T-cell (primary cell): ENCODE results near the gene COX11. TPM values are rescaled to one million over a fixed set of nuclear protein-coding genes. Genes with fewer than 3 reads are reported as not detected.

Experiments
- ATAC-seq, 4 experiments: fragments of 200-7000 bp in 3 of 4; fragments of 150-1000 bp in 1 of 4; cut with Tn5 transposase; replicated peaks in 1 of 4; 1 replicate in 3 of 4; 2 replicates in 1 of 4; pipeline ENCODE4 v1.10.0; 2021; ENCODE audit warnings: moderate library complexity in 3 of 4, mild to moderate bottlenecking in 2 of 4, moderate number of reproducible peaks in 1 of 4
- CTCF ChIA-PET, 2 donors: fragments of 300-600 bp; sonication (Branson Sonifier 250); formaldehyde crosslinking; loops; one replicate each; lab custom pipeline; 2022; ENCODE audit warnings: antibody characterized with exemption in 2 of 2; lab: Charles Lee
- POLR2A ChIA-PET, 2 donors: fragments of 300-600 bp; sonication (Branson Sonifier 250); formaldehyde crosslinking; loops; one replicate each; lab custom pipeline; 2022; ENCODE audit warnings: antibody characterized with exemption in 2 of 2; lab: Charles Lee
- DNase-seq, 35 experiments: peaks; one replicate each; pipeline versions ENCODE4 v3.0.0 to v3.0.0-alpha.2; 2013 to 2023
- H3K27ac ChIP-seq: one replicate; pipeline ENCODE4 v1.5.1; 2013; ENCODE audit warnings: low read length
- H3K27me3 ChIP-seq, 2 experiments: replicated peaks in 1 of 2; 1 replicate in 1 of 2; 2 replicates in 1 of 2; pipeline versions ENCODE4 v1.6.1 to v1.7.0; 2013; ENCODE audit warnings: low read length in 1 of 2, mixed read lengths in 1 of 2; ENCODE audit not compliant: control insufficient read depth in 2 of 2, insufficient read depth in 2 of 2; ENCODE audit errors: extremely low read depth in 1 of 2
- H3K36me3 ChIP-seq, 2 donors: 1 replicate in 1 of 2; 2 replicates in 1 of 2; pipeline versions ENCODE4 v1.6.1 to v1.7.0; 2013; ENCODE audit warnings: low read length in 1 of 2; ENCODE audit not compliant: control insufficient read depth in 2 of 2, insufficient read depth in 1 of 2; ENCODE audit errors: extremely low read depth in 1 of 2
- H3K4me1 ChIP-seq, 2 experiments: 1 replicate in 1 of 2; 2 replicates in 1 of 2; pipeline versions ENCODE4 v1.6.1 to v1.7.0; 2013; ENCODE audit warnings: low read length in 2 of 2, mixed read lengths in 1 of 2; ENCODE audit not compliant: insufficient read depth in 2 of 2, control insufficient read depth in 1 of 2; ENCODE audit errors: extremely low read depth in 1 of 2
- H3K4me3 ChIP-seq, 2 donors: 1 replicate in 1 of 2; 2 replicates in 1 of 2; pipeline versions ENCODE4 v1.5.1 to v1.7.0; 2013; ENCODE audit warnings: mild to moderate bottlenecking in 2 of 2, low read length in 1 of 2, moderate library complexity in 1 of 2; ENCODE audit not compliant: control insufficient read depth in 1 of 2; ENCODE audit errors: extremely low read depth in 1 of 2
- H3K9me3 ChIP-seq: 2 replicates; pipeline ENCODE4 v1.7.0; 2013
- H3K27ac Mint-ChIP-seq, 2 donors: one replicate each; pipeline ENCODE4 v1.8.0; 2020 to 2021; ENCODE audit warnings: mild to moderate bottlenecking in 2 of 2, mixed read lengths in 2 of 2
- H3K27me3 Mint-ChIP-seq, 2 donors: one replicate each; pipeline ENCODE4 v1.8.0; 2021 to 2022; ENCODE audit warnings: mixed read lengths in 2 of 2
- H3K36me3 Mint-ChIP-seq: one replicate; pipeline ENCODE4 v1.8.0; 2021; ENCODE audit warnings: mixed read lengths
- H3K4me1 Mint-ChIP-seq, 3 donors: one replicate each; pipeline ENCODE4 v1.8.0; 2020 to 2022; ENCODE audit warnings: mixed read lengths in 3 of 3, mild to moderate bottlenecking in 1 of 3
- H3K4me3 Mint-ChIP-seq, 3 donors: one replicate each; pipeline ENCODE4 v1.8.0; 2020 to 2022; ENCODE audit warnings: mild to moderate bottlenecking in 3 of 3, mixed read lengths in 3 of 3, moderate library complexity in 3 of 3
- H3K9me3 Mint-ChIP-seq, 3 donors: one replicate each; pipeline ENCODE4 v1.8.0; 2020 to 2022; ENCODE audit warnings: mixed read lengths in 3 of 3
- WGBS: methylation state at CpG from one replicate; pipeline ENCODE4 v1.1.5; 2013; ENCODE audit warnings: missing lambda C conversion rate; ENCODE audit not compliant: insufficient coverage; 5-methylcytosine and 5-hydroxymethylcytosine counted together
- total RNA-seq, 35 experiments: library from RNA in 6 of 35; stranded (reverse) in 6 of 35; fragments of 120-200 nt in 1 of 35; gene quantifications; one replicate each; pipeline versions ENCODE4 v1.2.1 to v1.2.4 and lab custom pipeline; 2013 to 2026

COX11 gene
- total RNA-seq, 5 donors from 2014 or later (not counting 1 experiment from before 2014, with no cell fraction given) = 37.6 to 74.1 (median 56.0) TPM

- H3K36me3 ChIP-seq = peaks cover 0 to 3% of the 10 kb centered on the region in 2 donors
- peaks cover 0 to 7% of the 10 kb centered on the region in 2 donors for H3K27me3 Mint-ChIP-seq
- no peaks in the 10 kb centered on the region for H3K9me3 Mint-ChIP-seq
- no peak overlapping the region for H3K4me3 Mint-ChIP-seq
- no peak overlapping the region for H3K27ac Mint-ChIP-seq
- WGBS = no CpG with 5 or more reads among the region's 4 CpGs
- H3K4me3 ChIP-seq = no peak overlapping the region
- ATAC-seq (no peak), DNase-seq (no peak)
- H3K36me3 Mint-ChIP-seq = peaks cover 6% of the 10 kb centered on the region
- no peaks in the 10 kb centered on the region for H3K4me1 Mint-ChIP-seq
- no peaks in the 10 kb centered on the region for H3K9me3 ChIP-seq
- H3K27ac ChIP-seq = no peak overlapping the region
- CTCF ChIA-PET = no interaction called here
- no peaks in the 10 kb centered on the region for H3K4me1 ChIP-seq
- POLR2A ChIA-PET = interaction anchor here in 1 of 2 donors (0.6 kb wide), 1 partner anchor 1889 kb away, joined by 3 read pairs; no protein-coding TSS in a partner anchor
- H3K27me3 ChIP-seq = no peaks in the 10 kb centered on the region
These were observed 17.2 kb downstream of the COX11 start for GRCh38 chr17:54951286-54951685.

GRCh38 chr17:54950116-54950515 is 18.3 kb downstream of the COX11 start:
- Mint-ChIP-seq H3K4me3 (no peak overlapping the region), H3K9me3 (no peaks in the 10 kb centered on the region), H3K27ac (no peak overlapping the region), H3K36me3 (peaks cover 6% of the 10 kb centered on the region), H3K27me3 (peaks cover 0 to 10% of the 10 kb centered on the region in 2 donors), H3K4me1 (no peaks in the 10 kb centered on the region)
- no CpG with 5 or more reads among the region's 2 CpGs for WGBS
- peaks cover 0 to 3% of the 10 kb centered on the region in 2 donors for H3K36me3 ChIP-seq
- ChIA-PET CTCF (interaction anchor here in 1 of 2 donors (0.8 kb wide), 1 partner anchor 42 kb away, joined by 3 read pairs; no protein-coding TSS in a partner anchor), POLR2A (no interaction called here)
- ATAC-seq (no peak), DNase-seq (no peak)
- no peaks in the 10 kb centered on the region for H3K9me3 ChIP-seq
- H3K4me3 ChIP-seq = no peak overlapping the region
- no peaks in the 10 kb centered on the region for H3K27me3 ChIP-seq
- H3K27ac ChIP-seq = no peak overlapping the region
- no peaks in the 10 kb centered on the region for H3K4me1 ChIP-seq

- H3K9me3 ChIP-seq = no peaks in the 10 kb centered on the region
- ChIA-PET POLR2A (no interaction called here), CTCF (interaction anchor here in 1 of 2 donors (0.6 kb wide), 1 partner anchor 57 kb away, joined by 3 read pairs; no protein-coding TSS in a partner anchor)
- Mint-ChIP-seq H3K36me3 (peaks cover 6% of the 10 kb centered on the region), H3K27me3 (peaks cover 0 to 11% of the 10 kb centered on the region in 2 donors), H3K4me1 (no peaks in the 10 kb centered on the region), H3K27ac (no peak overlapping the region), H3K4me3 (no peak overlapping the region), H3K9me3 (no peaks in the 10 kb centered on the region)
- H3K4me1 ChIP-seq = no peaks in the 10 kb centered on the region
- H3K4me3 ChIP-seq = no peak overlapping the region
- ATAC-seq = no peak
- WGBS = 58% methylated on average over 4 of the region's 5 CpGs
- H3K27ac ChIP-seq = no peak overlapping the region
- H3K27me3 ChIP-seq = no peaks in the 10 kb centered on the region
- DNase-seq = no peak
- no peaks in the 10 kb centered on the region for H3K36me3 ChIP-seq
These were observed 20.1 kb downstream of the COX11 start for GRCh38 chr17:54948380-54948779.

DNA sequence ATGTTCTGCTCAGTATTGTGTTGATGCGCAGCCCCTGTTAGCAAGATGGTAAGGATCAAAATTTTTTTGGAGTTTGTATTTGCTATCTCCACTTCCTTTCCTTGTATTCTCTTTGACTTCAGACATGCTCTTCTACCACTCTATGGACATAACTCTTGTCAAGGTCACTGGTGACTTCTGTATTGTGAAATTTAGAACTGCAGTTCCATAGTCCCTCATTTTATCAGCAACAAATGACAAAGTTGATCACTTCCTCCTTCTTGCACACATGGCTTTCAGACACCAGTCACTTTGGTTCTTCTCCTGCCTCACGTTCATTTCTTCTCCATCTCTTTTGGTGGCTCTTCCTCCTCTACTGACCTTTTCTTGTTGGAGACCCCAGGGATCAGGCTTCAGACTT is 21.1 kb downstream of the COX11 start:
- 67% methylated on average over 1 of the region's 2 CpGs for WGBS
- Mint-ChIP-seq H3K4me1 (no peaks in the 10 kb centered on the region), H3K4me3 (no peak overlapping the region), H3K27me3 (peaks cover 0 to 11% of the 10 kb centered on the region in 2 donors), H3K36me3 (peaks cover 6% of the 10 kb centered on the region), H3K9me3 (no peaks in the 10 kb centered on the region), H3K27ac (no peak overlapping the region)
- ATAC-seq (no peak), DNase-seq (no peak)
- ChIA-PET CTCF (no interaction called here), POLR2A (no interaction called here)
- H3K27me3 ChIP-seq = no peaks in the 10 kb centered on the region
- no peaks in the 10 kb centered on the region for H3K9me3 ChIP-seq
- no peaks in the 10 kb centered on the region for H3K4me1 ChIP-seq
- no peak overlapping the region for H3K4me3 ChIP-seq
- H3K27ac ChIP-seq = no peak overlapping the region
- H3K36me3 ChIP-seq = no peaks in the 10 kb centered on the region

- ChIA-PET CTCF (no interaction called here), POLR2A (interaction anchor here in 1 of 2 donors (0.7 kb wide), 1 partner anchor 13 kb away, joined by 3 read pairs; no protein-coding TSS in a partner anchor)
- no peaks in the 10 kb centered on the region for H3K36me3 ChIP-seq
- H3K27me3 Mint-ChIP-seq = peaks cover 0 to 11% of the 10 kb centered on the region in 2 donors
- no peaks in the 10 kb centered on the region for H3K36me3 Mint-ChIP-seq
- ATAC-seq = no peak
- no peak for DNase-seq
- H3K4me1 ChIP-seq = no peaks in the 10 kb centered on the region
- H3K9me3 Mint-ChIP-seq = no peaks in the 10 kb centered on the region
- H3K4me1 Mint-ChIP-seq = no peaks in the 10 kb centered on the region
- no peak overlapping the region for H3K27ac Mint-ChIP-seq
- no peaks in the 10 kb centered on the region for H3K9me3 ChIP-seq
- H3K27me3 ChIP-seq = no peaks in the 10 kb centered on the region
- H3K27ac ChIP-seq = no peak overlapping the region
- no CpG with 5 or more reads among the region's 1 CpG for WGBS
- no peak overlapping the region for H3K4me3 Mint-ChIP-seq
- no peak overlapping the region for H3K4me3 ChIP-seq
These were observed 22.8 kb downstream of the COX11 start for GRCh38 chr17:54945671-54946070.

DNA sequence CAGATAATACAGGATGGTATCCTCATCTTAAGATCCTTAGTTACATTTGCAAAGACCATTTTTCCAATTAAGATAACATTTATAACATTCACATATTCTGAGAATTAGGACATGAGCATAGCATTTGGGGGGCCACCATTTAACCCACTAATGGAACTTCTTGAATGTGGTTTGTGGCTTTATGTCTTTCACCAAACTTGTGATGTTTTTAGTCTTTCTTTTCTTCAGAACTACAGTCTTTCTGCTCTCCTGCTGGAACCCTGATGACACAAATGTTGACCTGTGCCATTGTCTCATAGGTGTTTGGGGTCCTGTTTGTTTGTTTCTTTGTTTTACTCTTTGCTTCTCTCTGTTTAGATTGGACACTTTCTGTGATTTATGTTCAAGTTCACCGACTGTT is 23.2 kb downstream of the COX11 start:
- ChIA-PET POLR2A (interaction anchor here in 1 of 2 donors (0.7 kb wide), 1 partner anchor 12 kb away, joined by 3 read pairs; no protein-coding TSS in a partner anchor), CTCF (no interaction called here)
- H3K27ac ChIP-seq = no peak overlapping the region
- no peaks in the 10 kb centered on the region for H3K36me3 ChIP-seq
- DNase-seq (no peak), ATAC-seq (no peak)
- Mint-ChIP-seq H3K9me3 (no peaks in the 10 kb centered on the region), H3K27me3 (peaks cover 0 to 11% of the 10 kb centered on the region in 2 donors), H3K4me3 (no peak overlapping the region), H3K36me3 (no peaks in the 10 kb centered on the region), H3K4me1 (no peaks in the 10 kb centered on the region), H3K27ac (no peak overlapping the region)
- H3K9me3 ChIP-seq = no peaks in the 10 kb centered on the region
- no CpG with 5 or more reads among the region's 1 CpG for WGBS
- no peaks in the 10 kb centered on the region for H3K4me1 ChIP-seq
- no peaks in the 10 kb centered on the region for H3K27me3 ChIP-seq
- no peak overlapping the region for H3K4me3 ChIP-seq
